Fibroblast of mammary gland (primary cell): ENCODE data around the gene DCD.

Experiments used
- DNase-seq: peaks from one replicate; pipeline ENCODE4 v3.0.0-alpha.2; 2010; ENCODE audit warnings: low read depth
- H3K4me3 ChIP-seq: 2 replicates; pipeline ENCODE4 v1.5.1; 2011; ENCODE audit warnings: low read depth, mild to moderate bottlenecking, low read length, moderate library complexity; ENCODE audit not compliant: control insufficient read depth
- TF ChIP-seq, protein P1 (sequence below): conservative IDR thresholded peaks from 2 replicates; pipeline ENCODE4 v1.5.1; 2011; ENCODE audit warnings: low read depth, low read length, inconsistent platforms; ENCODE audit not compliant: control insufficient read depth, insufficient read depth

Gene DCD

DNA sequence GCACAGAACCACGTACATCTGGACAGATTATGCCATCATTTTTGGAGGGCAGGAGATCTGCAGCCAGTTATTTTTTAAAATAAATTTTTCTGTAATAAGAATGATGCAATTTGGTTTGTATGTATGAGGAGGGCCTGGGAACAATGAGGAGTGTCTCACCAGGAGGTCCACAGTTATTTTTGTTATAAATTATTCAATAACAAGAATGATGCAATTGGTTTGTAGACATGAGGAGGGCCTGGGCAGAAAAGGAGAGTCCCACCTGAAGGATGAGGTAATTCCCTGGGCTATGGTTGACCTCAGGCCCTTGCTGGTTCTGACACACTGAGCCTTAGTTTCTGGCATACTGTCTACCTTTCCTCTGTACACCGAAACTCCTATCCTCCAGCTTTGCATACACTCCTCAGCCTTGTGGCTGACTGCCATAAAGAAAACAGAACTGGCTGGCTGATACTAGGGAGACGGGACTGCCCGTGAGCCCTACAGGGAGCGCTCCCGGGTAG is 9.0 kb upstream of the DCD start:
- no peak overlapping the region for H3K4me3 ChIP-seq
- TF ChIP-seq, protein P1, sequence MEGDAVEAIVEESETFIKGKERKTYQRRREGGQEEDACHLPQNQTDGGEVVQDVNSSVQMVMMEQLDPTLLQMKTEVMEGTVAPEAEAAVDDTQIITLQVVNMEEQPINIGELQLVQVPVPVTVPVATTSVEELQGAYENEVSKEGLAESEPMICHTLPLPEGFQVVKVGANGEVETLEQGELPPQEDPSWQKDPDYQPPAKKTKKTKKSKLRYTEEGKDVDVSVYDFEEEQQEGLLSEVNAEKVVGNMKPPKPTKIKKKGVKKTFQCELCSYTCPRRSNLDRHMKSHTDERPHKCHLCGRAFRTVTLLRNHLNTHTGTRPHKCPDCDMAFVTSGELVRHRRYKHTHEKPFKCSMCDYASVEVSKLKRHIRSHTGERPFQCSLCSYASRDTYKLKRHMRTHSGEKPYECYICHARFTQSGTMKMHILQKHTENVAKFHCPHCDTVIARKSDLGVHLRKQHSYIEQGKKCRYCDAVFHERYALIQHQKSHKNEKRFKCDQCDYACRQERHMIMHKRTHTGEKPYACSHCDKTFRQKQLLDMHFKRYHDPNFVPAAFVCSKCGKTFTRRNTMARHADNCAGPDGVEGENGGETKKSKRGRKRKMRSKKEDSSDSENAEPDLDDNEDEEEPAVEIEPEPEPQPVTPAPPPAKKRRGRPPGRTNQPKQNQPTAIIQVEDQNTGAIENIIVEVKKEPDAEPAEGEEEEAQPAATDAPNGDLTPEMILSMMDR, result no peak
- DNase-seq, result no peak

DNA sequence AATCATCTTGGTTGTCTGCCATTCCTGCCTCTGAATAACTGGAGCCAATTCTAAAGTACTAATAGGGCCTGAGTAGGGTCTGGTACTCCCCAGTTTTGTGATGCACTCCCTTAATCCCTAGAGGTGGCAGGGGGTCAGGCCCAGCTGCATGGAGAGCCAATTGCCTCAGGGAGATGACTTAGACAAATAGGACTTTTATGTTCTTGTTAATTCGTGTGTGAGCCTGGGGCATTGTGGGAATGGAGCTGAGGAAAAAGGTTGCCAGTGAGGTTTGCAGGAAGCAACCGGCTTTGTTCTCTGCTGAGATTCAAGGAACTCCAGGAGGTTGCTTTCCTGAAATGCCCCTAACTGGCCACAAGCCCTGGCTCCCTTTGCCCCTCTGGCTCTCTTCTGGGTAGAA is 6.8 kb upstream of the DCD start:
- TF ChIP-seq, protein P1, result no peak
- no peak overlapping the region for H3K4me3 ChIP-seq
- no peak for DNase-seq

DNA sequence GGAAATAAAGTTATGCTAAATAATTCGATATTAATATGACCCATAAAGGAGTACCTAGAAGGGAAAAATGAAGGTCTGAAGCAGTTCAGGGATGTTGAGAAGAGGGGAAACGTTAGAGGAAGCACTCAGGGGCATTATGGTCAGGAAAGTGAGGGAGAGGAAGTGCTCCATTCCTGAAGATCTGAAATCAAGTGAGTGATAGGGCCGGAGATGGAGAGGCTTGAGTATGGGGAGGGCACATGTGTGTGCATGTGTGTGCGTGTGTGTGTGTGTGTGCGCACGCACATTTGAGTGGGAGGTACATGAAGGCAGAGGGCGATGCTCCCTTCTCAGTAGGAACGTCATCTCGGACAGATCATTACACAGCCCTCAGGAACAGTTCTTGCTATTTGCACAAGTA is 4.9 kb upstream of the DCD start:
- TF ChIP-seq, protein P1, result no peak

DNA sequence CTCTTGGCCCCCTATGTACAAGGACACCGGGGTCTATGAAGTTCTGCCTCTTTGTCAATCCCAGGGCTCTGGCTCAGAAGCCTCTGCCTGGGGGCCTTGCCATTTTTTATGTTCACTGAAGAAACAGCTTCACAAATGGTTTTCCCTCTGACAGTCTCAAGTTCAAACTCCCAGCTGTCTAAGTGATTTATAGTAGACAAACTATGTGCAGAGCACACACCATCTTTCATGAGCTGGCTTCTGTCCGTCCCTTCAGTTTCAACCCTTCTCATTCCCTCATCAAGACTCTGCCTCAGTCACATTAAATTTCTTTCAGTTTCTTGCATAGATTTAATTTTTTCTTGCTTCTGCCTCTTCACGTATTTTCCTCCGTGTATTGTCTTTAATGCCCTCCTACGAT is 2.7 kb upstream of the DCD start:
- TF ChIP-seq, protein P1, result no peak
- no peak for DNase-seq
- no peak overlapping the region for H3K4me3 ChIP-seq

More for the DNA sequence above, 4.9 kb upstream of the DCD start:
- no peak for DNase-seq
- H3K4me3 ChIP-seq, result no peak overlapping the region

DNA sequence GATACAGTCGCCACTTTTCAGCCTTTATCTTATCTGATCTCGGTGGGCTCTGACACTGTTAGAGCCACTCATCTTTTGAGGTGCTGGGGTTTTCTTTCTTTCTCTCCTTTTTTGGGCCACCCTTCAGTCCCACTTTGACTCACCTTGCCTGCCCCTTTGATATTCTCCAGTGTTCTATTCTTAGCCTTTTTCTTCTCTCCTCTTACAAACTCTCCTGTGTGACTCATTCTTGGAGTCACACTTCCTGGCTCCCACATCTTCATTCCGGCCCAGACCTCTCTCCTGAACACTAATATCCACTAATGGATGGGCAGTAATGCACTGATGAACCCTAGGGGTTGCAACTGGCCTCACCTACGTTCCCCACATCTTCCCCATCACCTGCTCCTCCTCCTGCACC is 2.2 kb upstream of the DCD start:
- TF ChIP-seq, protein P1, result no peak
- DNase-seq, result peak; percentile 6
- H3K4me3 ChIP-seq, result no peak overlapping the region

DNA sequence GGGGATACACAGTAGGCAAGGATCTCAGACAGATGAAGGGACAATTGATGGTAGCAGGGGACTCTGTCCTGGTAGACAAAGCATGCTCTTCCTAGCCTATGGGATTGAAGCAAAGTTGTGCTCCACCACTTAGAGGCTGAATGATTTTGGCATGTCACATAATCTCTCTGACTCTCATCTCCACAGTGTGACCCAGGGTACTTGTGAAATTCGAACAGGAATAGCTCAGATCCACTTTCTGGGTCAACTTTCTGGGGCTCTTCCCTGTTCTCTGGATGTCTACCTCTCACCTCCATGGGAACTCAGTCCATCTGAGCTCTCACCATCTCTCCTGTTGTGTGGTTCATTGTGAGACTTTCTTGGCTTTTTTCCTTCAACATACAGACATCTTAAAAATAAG is 1.7 kb upstream of the DCD start:
- TF ChIP-seq, protein P1, result no peak
- no peak overlapping the region for H3K4me3 ChIP-seq
- DNase-seq, result no peak

DNA sequence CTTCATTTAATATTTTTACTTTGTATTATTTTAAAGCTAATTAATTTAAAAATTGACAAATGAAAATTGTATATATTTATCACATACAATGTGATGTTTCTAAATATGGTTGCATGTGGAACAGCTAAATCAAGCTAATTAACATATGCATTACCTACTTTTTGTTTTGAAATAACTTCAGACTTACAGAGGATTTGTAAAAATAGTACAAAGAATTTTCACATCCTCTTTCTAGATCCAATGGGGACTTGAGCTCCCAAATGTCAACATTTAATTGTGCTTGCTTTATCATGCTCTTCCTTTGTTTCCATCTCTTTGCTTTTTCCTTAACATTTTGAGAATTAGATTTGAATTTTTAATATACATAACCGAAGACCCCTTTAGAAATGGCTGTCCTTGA is 6.6 kb downstream of the DCD start:
- H3K4me3 ChIP-seq, result no peak overlapping the region
- TF ChIP-seq, protein P1, result no peak
- no peak for DNase-seq
